Neural cell (in vitro differentiated cells): ENCODE data around the gene HDGFL2. TPM values are rescaled to one million over a fixed set of nuclear protein-coding genes. Genes with fewer than 3 reads are reported as not detected.

ENCODE experiments used
- H2AFZ ChIP-seq: fragments of 200-600, 300-800 bp; sonication (generic), shearing (Covaris generic); 2 replicates; pipeline ENCODE4 v1.6.0; 2014; ENCODE audit warnings: low read depth, mild to moderate bottlenecking, antibody characterized with exemption, low read length, moderate library complexity
- H3F3A ChIP-seq: fragments of 200-600 bp; shearing (Covaris generic); 2 replicates; pipeline ENCODE4 v1.6.1; 2016; ENCODE audit warnings: mild to moderate bottlenecking, moderate library complexity, mixed read lengths, antibody characterized with exemption, low read length; ENCODE audit not compliant: insufficient read depth, poor library complexity, severe bottlenecking
- H3K27ac ChIP-seq: fragments of 200-600, 300-800 bp; sonication (generic), shearing (Covaris generic); 2 replicates; pipeline ENCODE4 v1.5.1; 2014; ENCODE audit warnings: mild to moderate bottlenecking, low read length, moderate library complexity
- H3K27me3 ChIP-seq: fragments of 300-800, 200-600 bp; sonication (generic), shearing (Covaris generic); 2 replicates; pipeline ENCODE4 v1.6.0; 2014; ENCODE audit warnings: mild to moderate bottlenecking, low read depth, low read length, moderate library complexity; ENCODE audit not compliant: insufficient read depth
- H3K36me3 ChIP-seq: fragments of 300-800, 200-600 bp; sonication (generic), shearing (Covaris generic); 2 replicates; pipeline ENCODE4 v1.5.1; 2014; ENCODE audit warnings: mild to moderate bottlenecking, antibody characterized with exemption, low read length, moderate library complexity; ENCODE audit not compliant: insufficient read depth
- H3K4me2 ChIP-seq: fragments of 300-800, 200-600 bp; sonication (generic), shearing (Covaris generic); 2 replicates; pipeline ENCODE4 v1.6.0; 2014; ENCODE audit warnings: mild to moderate bottlenecking, low read length
- H3K4me3 ChIP-seq: fragments of 300-800, 200-600 bp; sonication (generic), shearing (Covaris generic); 2 replicates; pipeline ENCODE4 v1.5.1; 2014; ENCODE audit warnings: mild to moderate bottlenecking, low read length, moderate library complexity
- H3K79me2 ChIP-seq: fragments of 200-600 bp; shearing (Covaris generic); replicated peaks from 2 replicates; pipeline ENCODE4 v1.6.0; 2014; ENCODE audit warnings: mild to moderate bottlenecking, low read length, moderate library complexity; ENCODE audit not compliant: insufficient read depth
- H3K9ac ChIP-seq: fragments of 300-800, 200-600 bp; sonication (generic), shearing (Covaris generic); 2 replicates; pipeline ENCODE4 v1.6.1; 2016; ENCODE audit warnings: mild to moderate bottlenecking, low read length, mixed read lengths
- H3K9me2 ChIP-seq: fragments of 200-600 bp; shearing (Covaris generic); 2 replicates; pipeline ENCODE4 v1.6.1; 2016; ENCODE audit warnings: mild to moderate bottlenecking, low read length, mixed read lengths; ENCODE audit not compliant: insufficient read depth
- H3K9me3 ChIP-seq: fragments of 200-600, 300-800 bp; sonication (generic), shearing (Covaris generic); 2 replicates; pipeline ENCODE4 v1.6.1; 2016; ENCODE audit warnings: mild to moderate bottlenecking, mixed run types, low read length, moderate library complexity, mixed read lengths
- H4K20me1 ChIP-seq: fragments of 200-600 bp; shearing (Covaris generic); 2 replicates; pipeline ENCODE4 v1.6.1; 2016; ENCODE audit warnings: mild to moderate bottlenecking, mixed run types; ENCODE audit not compliant: insufficient read depth
- CTCF ChIP-seq: fragments of 450-650 bp; IDR thresholded peaks from 2 replicates; pipeline ENCODE4 v1.5.1; 2014; ENCODE audit warnings: antibody characterized with exemption, mild to moderate bottlenecking, moderate library complexity; ENCODE audit not compliant: poor library complexity, severe bottlenecking
- EP300 ChIP-seq: fragments of 450-650 bp; conservative IDR thresholded peaks from 2 replicates; pipeline ENCODE4 v1.6.1; 2014; ENCODE audit warnings: antibody characterized with exemption, mild to moderate bottlenecking, moderate library complexity; ENCODE audit not compliant: poor library complexity, severe bottlenecking
- EZH2 ChIP-seq: fragments of 200-600, 300-800 bp; shearing (Covaris generic), sonication (generic); IDR thresholded peaks from 2 replicates; pipeline ENCODE4 v1.6.1; 2014; ENCODE audit warnings: antibody characterized with exemption, low read length, borderline replicate concordance, mild to moderate bottlenecking; ENCODE audit not compliant: insufficient read depth, poor library complexity, severe bottlenecking
- MXI1 ChIP-seq: fragments of 450-650 bp; conservative IDR thresholded peaks from 2 replicates; pipeline ENCODE4 v1.6.1; 2014; ENCODE audit warnings: antibody characterized with exemption, mild to moderate bottlenecking; ENCODE audit not compliant: poor library complexity, severe bottlenecking
- POLR2AphosphoS5 ChIP-seq: IDR thresholded peaks from 2 replicates; pipeline ENCODE4 v1.6.1; 2012
- RAD21 ChIP-seq: fragments of 450-650 bp; conservative IDR thresholded peaks from 2 replicates; pipeline ENCODE4 v1.6.1; 2014; ENCODE audit warnings: antibody characterized with exemption, mild to moderate bottlenecking, moderate library complexity
- REST ChIP-seq: IDR thresholded peaks from 2 replicates; pipeline ENCODE4 v1.6.1; 2012; ENCODE audit warnings: borderline replicate concordance
- SMC3 ChIP-seq: fragments of 450-650 bp; conservative IDR thresholded peaks from 2 replicates; pipeline ENCODE4 v1.6.1; 2014; ENCODE audit warnings: antibody characterized with exemption, mild to moderate bottlenecking, moderate library complexity; ENCODE audit not compliant: poor library complexity
- TAF1 ChIP-seq: IDR thresholded peaks from 2 replicates; pipeline ENCODE4 v1.6.1; 2012; ENCODE audit warnings: low read depth
- polyA plus RNA-seq: library from polyadenylated mRNA; depleted of rRNA; stranded (reverse); fragments of >200 nt; gene quantifications from 2 replicates; pipeline ENCODE4 v1.2.3, GENCODE V29; 2014

The HDGFL2 gene
- polyA plus RNA-seq, 1 donor from 2014 or later, result 79.7 TPM

GRCh38 chr19:4507150-4507452 is 35.0 kb downstream of the HDGFL2 start:
- no peaks in the 10 kb centered on the region for H3K36me3 ChIP-seq
- H3K27me3 ChIP-seq, result no peaks in the 10 kb centered on the region
- no peak overlapping the region for H3K4me2 ChIP-seq
- no peak overlapping the region for H3K9ac ChIP-seq
- no peaks in the 10 kb centered on the region for H3K9me2 ChIP-seq
- H2AFZ ChIP-seq, result no peak overlapping the region
- no peaks in the 10 kb centered on the region for H3K79me2 ChIP-seq
- H3K9me3 ChIP-seq, result no peaks in the 10 kb centered on the region
- H3F3A ChIP-seq, result no peaks in the 10 kb centered on the region
- no peaks in the 10 kb centered on the region for H4K20me1 ChIP-seq
- H3K4me3 ChIP-seq, result no peak overlapping the region
- no peak overlapping the region for H3K27ac ChIP-seq
- TF ChIP-seq EP300 (no peak), TAF1 (no peak), EZH2 (no peak), SMC3 (no peak), MXI1 (no peak), RAD21 (no peak), REST (no peak)

- Histone ChIP-seq H3K36me3 (no peaks in the 10 kb centered on the region), H3K79me2 (no peaks in the 10 kb centered on the region), H3K27ac (no peak overlapping the region), H3K9me3 (no peaks in the 10 kb centered on the region), H3K27me3 (no peaks in the 10 kb centered on the region), H2AFZ (no peak overlapping the region), H3K4me3 (no peak overlapping the region), H3K9me2 (no peaks in the 10 kb centered on the region), H3F3A (no peaks in the 10 kb centered on the region), H3K9ac (no peak overlapping the region), H4K20me1 (no peaks in the 10 kb centered on the region), H3K4me2 (no peak overlapping the region)
- TF ChIP-seq RAD21 (no peak), REST (no peak), MXI1 (no peak), EZH2 (no peak), CTCF (no peak), SMC3 (no peak), EP300 (no peak), TAF1 (no peak), POLR2AphosphoS5 (no peak)
These were observed 35.7 kb downstream of the HDGFL2 start for GRCh38 chr19:4507804-4508203.
